WTC11 (cell line): ENCODE results near the gene PDE4B.

Experiments used
- CTCF ChIP-seq: fragments of 200-600 bp; IDR thresholded peaks from 2 replicates; pipeline ENCODE4 v1.8.0; 2022; ENCODE audit warnings: antibody characterized with exemption
- ETV6 ChIP-seq: sonication (generic); formaldehyde crosslinking; IDR thresholded peaks from 2 replicates; pipeline ENCODE4 v1.8.1; 2022; ENCODE audit warnings: mild to moderate bottlenecking, missing genetic modification reagents
- MXD4 ChIP-seq: fragments of 250-450 bp; sonication (Bioruptor Pico); IDR thresholded peaks from 2 replicates; pipeline ENCODE4 v1.8.0; 2021; ENCODE audit warnings: mild to moderate bottlenecking, moderate library complexity, borderline replicate concordance
- NFE2L1 ChIP-seq: sonication (generic); formaldehyde crosslinking; IDR thresholded peaks from 2 replicates; pipeline ENCODE4 v1.8.1; 2023; ENCODE audit warnings: missing genetic modification reagents
- ZBTB21 ChIP-seq: sonication (generic); formaldehyde crosslinking; IDR thresholded peaks from 2 replicates; pipeline ENCODE4 v1.8.1; 2023; ENCODE audit warnings: mild to moderate bottlenecking, missing genetic modification reagents, borderline replicate concordance
- TF ChIP-seq, protein P1 (sequence below): sonication (generic); formaldehyde crosslinking; IDR thresholded peaks from 2 replicates; pipeline ENCODE4 v1.8.1; 2023; ENCODE audit warnings: mild to moderate bottlenecking, moderate library complexity, missing genetic modification reagents

DNA sequence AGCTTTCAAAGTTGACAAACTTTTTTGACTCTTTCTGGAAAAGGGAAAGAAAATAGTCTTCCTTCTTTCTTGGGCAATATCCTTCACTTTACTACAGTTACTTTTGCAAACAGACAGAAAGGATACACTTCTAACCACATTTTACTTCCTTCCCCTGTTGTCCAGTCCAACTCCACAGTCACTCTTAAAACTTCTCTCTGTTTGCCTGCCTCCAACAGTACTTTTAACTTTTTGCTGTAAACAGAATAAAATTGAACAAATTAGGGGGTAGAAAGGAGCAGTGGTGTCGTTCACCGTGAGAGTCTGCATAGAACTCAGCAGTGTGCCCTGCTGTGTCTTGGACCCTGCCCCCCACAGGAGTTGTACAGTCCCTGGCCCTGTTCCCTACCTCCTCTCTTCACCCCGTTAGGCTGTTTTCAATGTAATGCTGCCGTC is 580.5 kb downstream of the PDE4B start:
- TF ChIP-seq NFE2L1 (no peak), ETV6 (CRISPR knock-in tag) (no peak), ZBTB21 (no peak), CTCF (no peak), MXD4 (CRISPR knock-in tag) (no peak)
- TF ChIP-seq, protein P1, sequence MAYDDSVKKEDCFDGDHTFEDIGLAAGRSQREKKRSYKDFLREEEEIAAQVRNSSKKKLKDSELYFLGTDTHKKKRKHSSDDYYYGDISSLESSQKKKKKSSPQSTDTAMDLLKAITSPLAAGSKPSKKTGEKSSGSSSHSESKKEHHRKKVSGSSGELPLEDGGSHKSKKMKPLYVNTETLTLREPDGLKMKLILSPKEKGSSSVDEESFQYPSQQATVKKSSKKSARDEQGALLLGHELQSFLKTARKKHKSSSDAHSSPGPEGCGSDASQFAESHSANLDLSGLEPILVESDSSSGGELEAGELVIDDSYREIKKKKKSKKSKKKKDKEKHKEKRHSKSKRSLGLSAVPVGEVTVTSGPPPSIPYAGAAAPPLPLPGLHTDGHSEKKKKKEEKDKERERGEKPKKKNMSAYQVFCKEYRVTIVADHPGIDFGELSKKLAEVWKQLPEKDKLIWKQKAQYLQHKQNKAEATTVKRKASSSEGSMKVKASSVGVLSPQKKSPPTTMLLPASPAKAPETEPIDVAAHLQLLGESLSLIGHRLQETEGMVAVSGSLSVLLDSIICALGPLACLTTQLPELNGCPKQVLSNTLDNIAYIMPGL (CRISPR knock-in tag): no peak
